ENCODE results near the gene GLB1L3. TPM values are rescaled to one million over a fixed set of nuclear protein-coding genes. Genes with fewer than 3 reads are reported as not detected.

The GLB1L3 gene
- total RNA-seq, 4 donors from 2014 or later = 7.5 to 18.5 (median 8.9) TPM

DNA sequence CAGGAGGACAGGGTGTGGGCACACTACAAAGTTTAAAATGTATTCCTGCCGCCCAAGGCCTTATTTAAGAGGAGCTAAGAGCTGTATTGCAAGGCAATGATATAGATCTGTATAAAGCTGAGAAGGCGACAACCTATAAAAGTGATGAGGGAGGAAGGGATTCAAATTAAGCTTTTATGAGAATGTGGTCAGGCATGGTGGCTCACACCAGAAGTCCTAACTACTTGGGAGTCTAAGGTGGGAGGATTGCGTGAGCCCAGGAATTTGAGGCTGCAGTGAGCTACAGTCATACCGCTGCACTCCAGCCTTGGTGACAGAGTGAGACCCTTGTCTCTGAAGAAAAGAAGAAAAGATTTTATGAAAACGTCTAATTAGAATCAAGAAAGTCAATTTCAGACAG, 9.7 kb upstream of the GLB1L3 start:
- DNase-seq (ENCODE audit: low spot score in 2 of 2) = no peak
- WGBS, 2 donors = 58 to 62% methylated on average over 5 of the region's 5 CpGs
- intact Hi-C loops (cut with DNase I; ENCODE audit: low total_unique reads) = no loop called here
- no peak for TF ChIP-seq POLR2A (IDR thresholded peaks at IDR 0.05)
- TF ChIP-seq, protein P1, sequence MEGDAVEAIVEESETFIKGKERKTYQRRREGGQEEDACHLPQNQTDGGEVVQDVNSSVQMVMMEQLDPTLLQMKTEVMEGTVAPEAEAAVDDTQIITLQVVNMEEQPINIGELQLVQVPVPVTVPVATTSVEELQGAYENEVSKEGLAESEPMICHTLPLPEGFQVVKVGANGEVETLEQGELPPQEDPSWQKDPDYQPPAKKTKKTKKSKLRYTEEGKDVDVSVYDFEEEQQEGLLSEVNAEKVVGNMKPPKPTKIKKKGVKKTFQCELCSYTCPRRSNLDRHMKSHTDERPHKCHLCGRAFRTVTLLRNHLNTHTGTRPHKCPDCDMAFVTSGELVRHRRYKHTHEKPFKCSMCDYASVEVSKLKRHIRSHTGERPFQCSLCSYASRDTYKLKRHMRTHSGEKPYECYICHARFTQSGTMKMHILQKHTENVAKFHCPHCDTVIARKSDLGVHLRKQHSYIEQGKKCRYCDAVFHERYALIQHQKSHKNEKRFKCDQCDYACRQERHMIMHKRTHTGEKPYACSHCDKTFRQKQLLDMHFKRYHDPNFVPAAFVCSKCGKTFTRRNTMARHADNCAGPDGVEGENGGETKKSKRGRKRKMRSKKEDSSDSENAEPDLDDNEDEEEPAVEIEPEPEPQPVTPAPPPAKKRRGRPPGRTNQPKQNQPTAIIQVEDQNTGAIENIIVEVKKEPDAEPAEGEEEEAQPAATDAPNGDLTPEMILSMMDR (IDR thresholded peaks at IDR 0.05) = no peak
- no peak overlapping the region for H3K4me3 ChIP-seq (ENCODE audit: low read depth, poor library complexity, severe bottlenecking)

DNA sequence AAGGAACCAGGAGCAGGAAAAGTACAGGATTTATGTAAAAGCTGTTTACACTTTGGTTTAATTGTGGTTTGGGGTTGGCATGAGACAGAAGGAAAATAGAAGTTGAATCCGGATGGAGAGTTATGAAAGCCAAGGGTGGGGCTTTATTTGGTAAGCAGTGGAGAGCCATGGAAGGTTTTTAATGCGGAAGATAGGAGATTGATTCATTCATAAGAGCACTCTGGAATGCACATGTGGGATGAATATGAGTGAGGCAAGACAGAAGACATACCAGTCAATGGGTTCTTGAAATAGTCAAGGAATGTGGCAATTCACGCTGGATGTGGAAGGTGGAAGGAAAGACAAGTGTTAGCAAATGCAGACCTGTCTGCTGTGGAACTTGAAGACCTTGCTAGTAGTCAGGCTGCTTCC, 9.3 kb upstream of the GLB1L3 start:
- intact Hi-C loops (cut with DNase I; ENCODE audit: low total_unique reads) = no loop called here
- DNase-seq (ENCODE audit: low spot score in 2 of 2) = peak; percentile 5 to 52
- H3K4me3 ChIP-seq (ENCODE audit: low read depth, poor library complexity, severe bottlenecking) = no peak overlapping the region
- TF ChIP-seq, protein P1 (IDR thresholded peaks at IDR 0.05) = no peak
- no peak for TF ChIP-seq POLR2A (IDR thresholded peaks at IDR 0.05)
- WGBS, 2 donors = 7 to 10% methylated on average over 3 of the region's 3 CpGs

DNA sequence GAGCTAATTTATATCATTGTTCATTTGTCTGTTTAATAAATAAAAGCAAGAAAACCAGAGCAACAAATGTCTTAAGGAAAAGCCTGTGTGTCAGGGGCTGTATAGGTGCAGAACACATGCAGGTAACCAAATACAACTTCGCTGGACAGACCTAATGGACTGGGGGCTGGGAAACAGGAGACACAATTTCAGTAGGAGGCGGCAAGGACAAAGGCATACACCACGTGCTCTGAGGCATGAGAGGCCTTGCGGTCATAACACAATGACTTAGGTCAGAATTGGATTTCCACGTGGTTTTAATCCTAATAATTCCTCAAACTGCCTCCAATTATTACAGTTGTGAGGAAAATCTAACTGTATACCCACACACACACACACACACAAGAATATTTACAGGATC, 8.7 kb upstream of the GLB1L3 start:
- intact Hi-C loops (cut with DNase I; ENCODE audit: low total_unique reads) = no loop called here
- DNase-seq (ENCODE audit: low spot score in 2 of 2) = peak in 1 of 2 donors; percentile 39
- TF ChIP-seq POLR2A (IDR thresholded peaks at IDR 0.05) = no peak
- no peak overlapping the region for H3K4me3 ChIP-seq (ENCODE audit: low read depth, poor library complexity, severe bottlenecking)
- WGBS, 2 donors = 81 to 85% methylated on average over 5 of the region's 5 CpGs

DNA sequence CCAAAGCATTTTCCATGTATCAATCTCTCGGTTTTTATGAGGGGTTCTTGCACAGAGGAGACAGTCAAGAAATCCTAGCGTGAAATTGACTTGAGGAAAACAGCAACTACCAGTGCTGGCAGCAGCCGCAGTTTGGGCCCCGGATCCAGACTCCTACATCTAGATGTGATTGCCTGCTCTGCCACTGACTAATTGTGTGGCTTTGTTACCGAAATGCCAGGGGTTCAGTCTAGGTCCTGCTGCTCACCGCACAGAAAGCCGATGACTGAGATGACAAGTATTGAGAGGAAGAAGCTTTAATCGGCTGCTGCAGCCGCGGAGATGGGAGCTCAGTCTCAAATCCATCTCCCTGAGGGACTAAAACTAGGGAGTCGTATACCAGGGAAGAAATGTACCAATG, 8.2 kb upstream of the GLB1L3 start:
- peak in 1 of 2 donors; percentile 37 for DNase-seq (ENCODE audit: low spot score in 2 of 2)
- 86 to 92% methylated on average over 11 of the region's 11 CpGs for WGBS, 2 donors
- H3K4me3 ChIP-seq (ENCODE audit: low read depth, poor library complexity, severe bottlenecking) = no peak overlapping the region
- TF ChIP-seq POLR2A (IDR thresholded peaks at IDR 0.05) = no peak
- TF ChIP-seq, protein P1 (IDR thresholded peaks at IDR 0.05) = no peak
- intact Hi-C loops (cut with DNase I; ENCODE audit: low total_unique reads) = no loop called here

DNA sequence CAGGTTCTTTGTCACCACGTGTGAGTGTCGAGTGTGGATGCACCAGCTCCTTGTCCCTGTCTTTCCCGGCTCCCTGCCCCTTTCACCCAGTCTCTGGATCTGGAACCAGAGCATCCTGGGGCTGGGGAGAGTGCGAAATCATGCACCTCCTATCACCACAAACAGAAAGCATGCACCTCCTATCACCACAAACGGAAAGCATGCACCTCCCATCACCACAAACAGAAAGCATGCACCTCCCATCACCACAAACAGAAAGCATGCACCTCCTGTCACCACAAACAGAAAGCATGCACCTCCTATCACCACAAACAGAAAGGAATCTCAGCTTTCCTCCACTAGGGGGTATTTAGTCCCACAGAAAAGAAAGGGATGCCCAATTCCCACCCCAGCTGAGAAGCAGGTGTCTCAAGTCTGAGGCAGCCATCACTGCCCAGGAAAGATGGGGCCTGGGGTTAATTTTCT, 5.9 kb upstream of the GLB1L3 start:
- 50 to 52% methylated on average over 5 of the region's 5 CpGs for WGBS, 2 donors
- intact Hi-C loops (cut with DNase I; ENCODE audit: low total_unique reads) = no loop called here
- DNase-seq (ENCODE audit: low spot score in 2 of 2) = peak in 1 of 2 donors; percentile 40
- TF ChIP-seq POLR2A (IDR thresholded peaks at IDR 0.05) = no peak
- TF ChIP-seq, protein P1 (IDR thresholded peaks at IDR 0.05) = no peak
- no peak overlapping the region for H3K4me3 ChIP-seq (ENCODE audit: low read depth, poor library complexity, severe bottlenecking)

DNA sequence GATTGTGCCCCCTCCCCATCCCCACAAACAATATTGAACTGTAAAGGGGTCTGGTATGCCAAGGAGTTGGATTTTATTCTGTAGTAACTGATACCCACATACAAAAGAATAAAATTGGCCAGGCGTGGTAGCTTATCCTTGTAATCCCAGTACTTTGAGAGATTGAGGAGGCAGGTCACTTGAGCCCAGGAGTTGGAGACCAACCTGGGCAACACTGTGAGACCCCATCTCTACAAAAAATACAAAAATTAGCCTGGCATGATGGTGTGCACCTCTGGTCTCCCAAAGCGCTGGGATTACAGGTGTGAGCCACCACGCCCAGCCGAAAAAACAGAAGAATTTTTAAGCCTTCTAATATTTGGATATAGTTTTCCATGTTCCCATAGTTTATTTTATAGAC, 4.2 kb upstream of the GLB1L3 start:
- intact Hi-C loops (cut with DNase I; ENCODE audit: low total_unique reads) = no loop called here
- DNase-seq (ENCODE audit: low spot score in 2 of 2) = peak in 1 of 2 donors; percentile 2
- 96 to 99% methylated on average over 4 of the region's 4 CpGs for WGBS, 2 donors
- TF ChIP-seq, protein P1 (IDR thresholded peaks at IDR 0.05) = no peak
- TF ChIP-seq POLR2A (IDR thresholded peaks at IDR 0.05) = no peak
- H3K4me3 ChIP-seq (ENCODE audit: low read depth, poor library complexity, severe bottlenecking) = no peak overlapping the region

All from lower leg skin (tissue), 4 donors.